ENCODE measurements around the gene PLEKHG3.

Gene PLEKHG3

GRCh38 chr14:64763801-64764621 lies 59.8 kb downstream of the PLEKHG3 start:
- DNase-seq (ENCODE audit: low read depth in 2 of 2), result no peak

GRCh38 chr14:64764641-64765520 lies 60.7 kb downstream of the PLEKHG3 start:
- DNase-seq (ENCODE audit: low read depth in 2 of 2), result peak; percentile 21 to 31

GRCh38 chr14:64765740-64766302 lies 61.6 kb downstream of the PLEKHG3 start:
- DNase-seq (ENCODE audit: low read depth in 2 of 2), result no peak

DNA sequence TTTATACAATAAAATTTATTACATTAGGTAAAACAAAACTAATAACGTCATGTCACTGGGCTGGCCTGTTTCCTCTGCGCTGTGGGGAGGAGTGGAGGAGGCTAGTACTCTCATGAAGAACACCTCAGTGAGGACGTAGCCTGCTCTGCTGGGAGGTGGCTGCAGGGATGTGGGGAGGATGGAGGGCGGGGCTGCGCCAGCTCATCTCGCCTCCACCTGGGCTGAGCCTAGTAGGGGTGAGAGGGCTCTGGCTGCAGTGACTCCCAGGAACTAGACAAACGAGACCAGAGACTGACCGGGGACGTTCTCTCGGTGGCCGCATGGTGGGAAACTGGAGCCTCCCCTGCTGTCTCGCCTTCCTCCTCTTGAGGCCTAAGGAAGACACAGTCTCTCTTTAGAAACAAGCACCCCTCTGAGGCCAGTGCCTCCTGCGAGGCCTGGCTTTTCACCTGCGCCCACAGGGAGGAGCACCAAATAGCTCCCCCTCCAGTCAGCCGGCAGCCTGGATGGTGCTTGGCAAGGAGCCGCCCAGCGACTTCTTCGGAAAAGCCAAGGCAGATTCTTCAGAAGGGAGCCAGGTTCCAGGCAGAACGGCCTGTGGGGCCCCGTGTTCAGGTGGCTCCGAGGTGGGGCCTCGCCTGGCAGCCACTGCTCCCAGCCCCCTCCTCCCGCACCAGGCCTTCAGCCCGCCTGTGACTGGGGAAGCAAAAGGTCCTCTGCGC lies 62.4 kb downstream of the PLEKHG3 start:
- no peak for DNase-seq (ENCODE audit: low read depth in 2 of 2)

DNA sequence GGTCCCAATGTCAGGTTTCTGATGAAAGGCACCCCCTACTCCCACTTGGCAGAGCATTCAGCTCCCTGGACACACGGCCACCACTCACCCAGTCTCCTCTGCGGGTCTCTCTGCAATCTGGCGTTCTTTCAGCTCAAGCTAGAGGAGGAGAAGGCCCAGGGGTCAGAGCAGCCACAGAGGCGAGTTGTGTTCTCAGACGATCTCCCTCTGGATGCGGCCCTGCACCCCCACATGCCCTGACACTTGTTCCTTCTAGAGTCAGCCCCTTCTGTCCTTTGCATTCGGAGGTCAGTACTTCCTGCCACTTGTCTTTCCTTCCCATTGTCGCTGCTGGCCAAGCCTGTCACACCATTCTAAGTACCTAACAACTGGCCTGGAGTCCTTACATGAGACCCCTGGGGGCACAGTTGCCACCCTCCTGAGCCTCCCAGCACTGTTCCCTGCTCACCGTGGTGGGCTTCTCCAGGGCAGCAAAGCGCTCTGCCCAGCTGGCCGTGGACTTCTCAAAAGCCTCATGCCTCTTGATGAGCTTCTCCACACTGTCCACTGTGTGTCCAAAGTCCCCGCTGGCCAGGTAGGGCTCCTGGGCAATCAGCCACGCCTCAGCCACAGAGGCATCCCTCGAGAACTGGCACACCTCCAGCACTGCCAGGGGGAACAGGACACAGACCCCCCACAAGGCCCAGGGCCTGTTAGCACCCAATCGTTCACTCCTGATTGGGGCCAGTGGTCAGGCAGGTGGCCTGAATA lies 63.2 kb downstream of the PLEKHG3 start:
- no peak for DNase-seq (ENCODE audit: low read depth in 2 of 2)

DNA sequence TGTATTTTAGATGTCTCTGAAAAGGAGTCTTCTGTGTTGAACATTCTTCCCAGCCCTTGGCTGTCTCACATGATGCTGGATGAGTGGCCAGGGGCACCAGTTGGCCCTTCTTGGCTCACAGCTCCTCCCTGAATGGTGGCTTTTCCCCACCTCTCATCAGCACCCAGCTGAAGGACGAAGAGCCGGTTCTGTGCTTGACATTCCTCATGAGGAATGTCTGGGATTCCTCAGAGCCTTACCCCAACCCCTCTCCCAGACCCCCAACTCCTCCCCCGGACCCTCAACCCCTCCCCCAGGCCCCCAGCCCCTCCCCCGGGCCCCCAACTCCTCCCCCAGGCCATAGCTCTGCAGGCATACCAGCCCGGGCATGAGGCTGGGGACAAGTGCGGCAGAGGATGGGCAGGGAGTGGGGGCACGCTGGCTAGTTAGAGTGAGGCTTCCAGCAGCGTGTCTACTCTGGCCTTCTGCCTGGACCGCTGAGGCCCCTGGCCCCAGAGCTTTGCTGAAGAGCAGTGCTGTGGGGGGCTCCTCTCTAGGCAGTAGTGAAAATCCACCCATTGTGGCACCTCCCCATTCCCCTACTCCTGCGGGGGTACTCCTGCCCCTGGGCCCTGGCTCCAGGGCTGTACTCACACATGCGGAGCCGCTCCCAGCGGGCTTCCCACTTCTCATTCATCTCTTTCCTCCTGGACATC lies 64.3 kb downstream of the PLEKHG3 start:
- DNase-seq (ENCODE audit: low read depth in 2 of 2), result no peak

- no peak for DNase-seq (ENCODE audit: low read depth in 2 of 2)
These were observed 65.1 kb downstream of the PLEKHG3 start for GRCh38 chr14:64769096-64770020.

- DNase-seq (ENCODE audit: low read depth in 2 of 2), result no peak
These were observed 66.5 kb downstream of the PLEKHG3 start for GRCh38 chr14:64770751-64771150.

GRCh38 chr14:64771161-64771560 lies 66.9 kb downstream of the PLEKHG3 start:
- no peak for DNase-seq (ENCODE audit: low read depth in 2 of 2)

DNA sequence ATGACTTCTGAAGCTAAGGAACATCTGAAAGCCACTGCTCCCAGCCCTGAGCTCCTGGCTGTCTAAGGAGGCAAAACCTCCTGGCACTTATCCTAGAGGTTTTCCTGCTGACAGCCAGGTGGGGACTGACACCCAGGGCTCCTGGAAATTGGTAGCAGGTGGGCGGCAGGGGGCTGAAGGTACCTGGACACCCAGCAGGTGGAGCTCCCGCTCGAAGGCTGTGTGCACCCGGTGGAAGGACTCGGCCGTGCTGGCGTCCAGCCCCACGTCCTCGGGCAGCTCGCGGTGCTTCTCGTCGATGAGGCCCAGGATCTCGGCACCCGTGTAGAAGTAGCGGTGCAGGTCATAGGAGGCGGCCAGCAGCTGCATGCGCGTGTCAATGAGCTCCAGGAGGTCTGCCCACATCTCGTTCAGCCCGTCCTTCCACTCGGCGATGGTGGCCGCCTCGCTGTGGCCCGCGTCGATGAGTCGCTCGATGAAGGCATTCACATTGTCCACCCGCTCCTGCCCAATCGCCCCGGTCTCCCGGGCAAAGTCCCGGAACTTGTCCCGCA lies 68.2 kb downstream of the PLEKHG3 start:
- DNase-seq (ENCODE audit: low read depth in 2 of 2), result no peak

DNA sequence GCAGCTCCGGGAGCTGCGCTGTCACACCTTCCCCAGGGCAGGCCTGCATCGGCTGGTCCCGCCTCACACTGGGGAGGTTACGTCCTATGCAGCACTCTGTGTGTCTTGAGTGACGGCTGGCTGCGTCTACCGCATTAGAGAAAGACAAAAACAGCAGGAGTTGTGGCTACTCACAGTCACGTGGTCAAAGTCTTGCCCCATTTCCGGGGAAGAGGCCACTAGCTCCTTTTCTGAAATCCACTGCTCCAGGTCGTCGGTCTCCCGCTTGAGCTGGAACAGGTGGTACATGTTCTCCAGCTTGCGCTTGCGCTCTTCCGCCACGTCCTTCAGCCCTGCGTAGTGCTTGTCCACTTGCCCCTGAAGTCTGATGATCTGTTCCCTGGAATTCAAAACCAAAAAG lies 68.8 kb downstream of the PLEKHG3 start:
- no peak for DNase-seq (ENCODE audit: low read depth in 2 of 2)

- no peak for DNase-seq (ENCODE audit: low read depth in 2 of 2)
These were observed 69.4 kb downstream of the PLEKHG3 start for GRCh38 chr14:64773577-64773976.

- no peak for DNase-seq (ENCODE audit: low read depth in 2 of 2)
These were observed 70.0 kb downstream of the PLEKHG3 start for GRCh38 chr14:64774272-64774671.

- no peak for DNase-seq (ENCODE audit: low read depth in 2 of 2)
These were observed 71.0 kb downstream of the PLEKHG3 start for GRCh38 chr14:64775081-64775777.

GRCh38 chr14:64777461-64777860 lies 73.2 kb downstream of the PLEKHG3 start:
- DNase-seq (ENCODE audit: low read depth in 2 of 2), result no peak

GRCh38 chr14:64778104-64778754 lies 74.0 kb downstream of the PLEKHG3 start:
- DNase-seq (ENCODE audit: low read depth in 2 of 2), result no peak

- DNase-seq (ENCODE audit: low read depth in 2 of 2), result no peak
These were observed 75.2 kb downstream of the PLEKHG3 start for GRCh38 chr14:64779472-64779871.

GRCh38 chr14:64782196-64782595 lies 78.0 kb downstream of the PLEKHG3 start:
- no peak for DNase-seq (ENCODE audit: low read depth in 2 of 2)

Measured in activated CD8-positive, alpha-beta memory T cell treated with anti-CD3 and anti-CD28 coated beads for 4 hours (primary cell).